ENCODE results near the gene UBE2C.

GRCh38 chr20:45850926-45851325, 38.5 kb downstream of the UBE2C start:
- no peak for TF ChIP-seq EP300 (IDR thresholded peaks at IDR 0.05)
- no peak for TF ChIP-seq POLR2A (IDR thresholded peaks at IDR 0.05; ENCODE audit: low read depth)
- TF ChIP-seq CTCF (IDR thresholded peaks at IDR 0.05) = no peak

Measured in esophagus muscularis mucosa (tissue), 4 donors.